ENCODE data around the gene MYO3A.

MYO3A gene

GRCh38 chr10:25933653-25934608 is at the start of gene MYO3A:
Gene MYO3A, plus strand, starts transcription at chr10:25934229. Its CDS starts 17,882 bp downstream, at chr10:25952111.
- DNase-seq (ENCODE audit: low read depth) = no peak

GRCh38 chr10:25888627-25889026 is 45.4 kb upstream of the MYO3A start:
- no peak for DNase-seq (ENCODE audit: low read depth)

- no peak for DNase-seq (ENCODE audit: low read depth)
Observed at GRCh38 chr10:25890995-25891394, 43.0 kb upstream of the MYO3A start.

- no peak for DNase-seq (ENCODE audit: low read depth)
Observed at GRCh38 chr10:25895856-25896255, 38.2 kb upstream of the MYO3A start.

- no peak for DNase-seq (ENCODE audit: low read depth)
Observed at GRCh38 chr10:25896421-25896820, 37.6 kb upstream of the MYO3A start.

- no peak for DNase-seq (ENCODE audit: low read depth)
Observed at GRCh38 chr10:25899304-25899703, 34.7 kb upstream of the MYO3A start.

- DNase-seq (ENCODE audit: low read depth) = no peak
Observed at GRCh38 chr10:25901199-25901598, 32.8 kb upstream of the MYO3A start.

GRCh38 chr10:25902002-25902401 is 32.0 kb upstream of the MYO3A start:
- no peak for DNase-seq (ENCODE audit: low read depth)

- DNase-seq (ENCODE audit: low read depth) = no peak
Observed at GRCh38 chr10:25907261-25907660, 26.8 kb upstream of the MYO3A start.

- DNase-seq (ENCODE audit: low read depth) = no peak
Observed at GRCh38 chr10:25912866-25913265, 21.2 kb upstream of the MYO3A start.

- no peak for DNase-seq (ENCODE audit: low read depth)
Observed at GRCh38 chr10:25914776-25915175, 19.3 kb upstream of the MYO3A start.

- DNase-seq (ENCODE audit: low read depth) = no peak
Observed at GRCh38 chr10:25934621-25935139, 651 bp downstream of the MYO3A start.

GRCh38 chr10:25938405-25938804 is 4.4 kb downstream of the MYO3A start:
- no peak for DNase-seq (ENCODE audit: low read depth)

- no peak for DNase-seq (ENCODE audit: low read depth)
Observed at GRCh38 chr10:25944771-25945170, 10.7 kb downstream of the MYO3A start.

GRCh38 chr10:25952857-25953256 is 18.8 kb downstream of the MYO3A start:
- DNase-seq (ENCODE audit: low read depth) = no peak

- DNase-seq (ENCODE audit: low read depth) = no peak
Observed at GRCh38 chr10:25954851-25955250, 20.8 kb downstream of the MYO3A start.

- no peak for DNase-seq (ENCODE audit: low read depth)
Observed at GRCh38 chr10:25959540-25960232, 25.7 kb downstream of the MYO3A start.

GRCh38 chr10:25965584-25965983 is 31.6 kb downstream of the MYO3A start:
- DNase-seq (ENCODE audit: low read depth) = no peak

- no peak for DNase-seq (ENCODE audit: low read depth)
Observed at GRCh38 chr10:25966844-25967243, 32.8 kb downstream of the MYO3A start.

GRCh38 chr10:25972631-25973030 is 38.6 kb downstream of the MYO3A start:
- DNase-seq (ENCODE audit: low read depth) = no peak

- no peak for DNase-seq (ENCODE audit: low read depth)
Observed at GRCh38 chr10:25974897-25975459, 40.9 kb downstream of the MYO3A start.

GRCh38 chr10:25978771-25979170 is 44.7 kb downstream of the MYO3A start:
- DNase-seq (ENCODE audit: low read depth) = no peak

GRCh38 chr10:25982107-25982506 is 48.1 kb downstream of the MYO3A start:
- DNase-seq (ENCODE audit: low read depth) = no peak
